K562 (cell line): ENCODE measurements around the gene KRTAP13-1.

ENCODE experiments used
- FOXJ3 ChIP-seq: sonication (generic); formaldehyde crosslinking; IDR thresholded peaks from 2 replicates; pipeline ENCODE4 v1.4.0; 2020; ENCODE audit warnings: mild to moderate bottlenecking, missing genetic modification reagents
- LEF1 ChIP-seq: fragments of 450-650 bp; IDR thresholded peaks from 2 replicates; pipeline ENCODE4 v1.6.1; 2016; ENCODE audit warnings: mild to moderate bottlenecking
- PHF8 ChIP-seq: fragments of 200-600 bp; sonication (generic); IDR thresholded peaks from 2 replicates; pipeline ENCODE4 v1.6.1; 2012; ENCODE audit warnings: mixed run types, mild to moderate bottlenecking, inconsistent platforms, low read length, moderate library complexity, borderline replicate concordance
- XRCC5 ChIP-seq: fragments of 200-400 bp; formaldehyde crosslinking; IDR thresholded peaks from 2 replicates; pipeline ENCODE4 v1.6.1; 2017; ENCODE audit warnings: low read depth, mild to moderate bottlenecking, low read length

DNA sequence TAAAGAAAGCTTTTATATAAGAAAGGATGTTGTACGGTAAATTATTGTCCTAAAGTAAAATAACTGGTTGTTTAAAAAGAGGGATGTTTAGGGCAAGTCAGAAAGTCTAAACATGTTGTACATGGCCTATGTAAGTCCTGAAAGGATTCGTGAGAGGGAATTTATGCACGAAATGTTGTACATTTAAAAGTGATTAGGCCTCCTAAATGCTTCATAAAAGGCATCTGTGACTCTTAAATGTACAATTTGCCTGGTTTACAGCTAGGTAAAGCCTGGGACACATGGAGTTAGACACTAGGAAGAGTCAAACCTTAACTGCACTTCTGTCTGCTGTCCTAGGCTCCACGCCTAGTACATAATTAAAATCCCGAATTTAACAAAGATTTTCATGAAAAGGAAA lies 20.2 kb downstream of the KRTAP13-1 start:
- TF ChIP-seq FOXJ3 (CRISPR knock-in tag) (no peak), XRCC5 (no peak), PHF8 (no peak), LEF1 (no peak)
